Loucy (cell line): ENCODE results near the gene ST8SIA1.

Experiments
- EZH2phosphoT487 ChIP-seq: fragments of 200-600 bp; IDR thresholded peaks from 2 replicates; pipeline ENCODE4 v1.6.1; 2018; ENCODE audit warnings: antibody characterized with exemption, mild to moderate bottlenecking, moderate library complexity, borderline replicate concordance
- TF ChIP-seq, protein P1 (sequence below): fragments of 200-600 bp; sonication (generic); conservative IDR thresholded peaks from 2 replicates; pipeline ENCODE4 v1.5.1; 2014; ENCODE audit warnings: mild to moderate bottlenecking, antibody characterized with exemption, low read length

- TF ChIP-seq, protein P1, sequence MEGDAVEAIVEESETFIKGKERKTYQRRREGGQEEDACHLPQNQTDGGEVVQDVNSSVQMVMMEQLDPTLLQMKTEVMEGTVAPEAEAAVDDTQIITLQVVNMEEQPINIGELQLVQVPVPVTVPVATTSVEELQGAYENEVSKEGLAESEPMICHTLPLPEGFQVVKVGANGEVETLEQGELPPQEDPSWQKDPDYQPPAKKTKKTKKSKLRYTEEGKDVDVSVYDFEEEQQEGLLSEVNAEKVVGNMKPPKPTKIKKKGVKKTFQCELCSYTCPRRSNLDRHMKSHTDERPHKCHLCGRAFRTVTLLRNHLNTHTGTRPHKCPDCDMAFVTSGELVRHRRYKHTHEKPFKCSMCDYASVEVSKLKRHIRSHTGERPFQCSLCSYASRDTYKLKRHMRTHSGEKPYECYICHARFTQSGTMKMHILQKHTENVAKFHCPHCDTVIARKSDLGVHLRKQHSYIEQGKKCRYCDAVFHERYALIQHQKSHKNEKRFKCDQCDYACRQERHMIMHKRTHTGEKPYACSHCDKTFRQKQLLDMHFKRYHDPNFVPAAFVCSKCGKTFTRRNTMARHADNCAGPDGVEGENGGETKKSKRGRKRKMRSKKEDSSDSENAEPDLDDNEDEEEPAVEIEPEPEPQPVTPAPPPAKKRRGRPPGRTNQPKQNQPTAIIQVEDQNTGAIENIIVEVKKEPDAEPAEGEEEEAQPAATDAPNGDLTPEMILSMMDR, result 0 out of 2 replicates have a peak, but pooled peaks have one; percentile 18
- no peak for TF ChIP-seq EZH2phosphoT487
These were observed 102.7 kb downstream of the ST8SIA1 start for GRCh38 chr12:22231836-22232235.
